GM21723 (cell line): ENCODE measurements around the gene PAK2.
"Not testable (repeated sequence)": the region's sequence is repeated elsewhere in the genome, so short reads cannot be mapped to it uniquely, and the experiment has no call there.

ENCODE experiments used
- ATAC-seq: cut with Tn5 transposase; IDR thresholded peaks from one replicate; pipeline ENCODE4 v1.9.1; 2021; ENCODE audit warnings: mild to moderate bottlenecking, moderate library complexity; ENCODE audit not compliant: unreplicated experiment

PAK2 gene

GRCh38 chr3:196842567-196843434, 103.1 kb downstream of the PAK2 start:
- ATAC-seq = no peak

DNA sequence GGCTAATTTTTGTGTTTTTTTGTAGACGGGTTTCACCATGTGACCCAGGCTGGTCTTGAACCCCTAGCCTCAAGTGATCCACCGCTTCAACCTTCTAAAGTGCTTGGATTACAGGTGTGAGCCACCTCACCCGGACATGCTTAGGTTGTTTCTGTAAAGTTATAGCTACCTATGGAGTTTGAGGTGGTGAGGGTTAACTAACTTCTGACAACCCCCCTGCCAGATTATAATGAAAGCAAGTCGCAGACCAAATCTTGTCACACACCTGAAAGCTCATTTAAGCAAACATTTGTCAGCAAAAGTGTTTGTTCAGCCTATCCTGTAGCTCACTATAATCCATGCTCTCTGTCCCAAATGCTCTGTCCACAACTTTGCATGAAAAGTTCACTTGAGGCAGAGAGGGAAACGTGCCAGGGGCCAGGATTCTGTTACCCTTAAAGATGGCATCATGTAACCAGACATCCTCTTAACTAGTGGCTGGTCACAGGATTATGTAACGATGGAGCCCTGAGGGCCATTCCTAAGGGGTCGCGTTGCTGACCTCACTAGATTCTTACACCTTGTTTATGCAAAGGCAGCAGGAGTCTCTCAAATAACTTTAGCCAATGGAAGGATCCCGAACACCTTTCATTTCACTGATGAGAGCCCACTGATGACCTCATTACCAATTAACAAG, 103.9 kb downstream of the PAK2 start:
- ATAC-seq = no peak

DNA sequence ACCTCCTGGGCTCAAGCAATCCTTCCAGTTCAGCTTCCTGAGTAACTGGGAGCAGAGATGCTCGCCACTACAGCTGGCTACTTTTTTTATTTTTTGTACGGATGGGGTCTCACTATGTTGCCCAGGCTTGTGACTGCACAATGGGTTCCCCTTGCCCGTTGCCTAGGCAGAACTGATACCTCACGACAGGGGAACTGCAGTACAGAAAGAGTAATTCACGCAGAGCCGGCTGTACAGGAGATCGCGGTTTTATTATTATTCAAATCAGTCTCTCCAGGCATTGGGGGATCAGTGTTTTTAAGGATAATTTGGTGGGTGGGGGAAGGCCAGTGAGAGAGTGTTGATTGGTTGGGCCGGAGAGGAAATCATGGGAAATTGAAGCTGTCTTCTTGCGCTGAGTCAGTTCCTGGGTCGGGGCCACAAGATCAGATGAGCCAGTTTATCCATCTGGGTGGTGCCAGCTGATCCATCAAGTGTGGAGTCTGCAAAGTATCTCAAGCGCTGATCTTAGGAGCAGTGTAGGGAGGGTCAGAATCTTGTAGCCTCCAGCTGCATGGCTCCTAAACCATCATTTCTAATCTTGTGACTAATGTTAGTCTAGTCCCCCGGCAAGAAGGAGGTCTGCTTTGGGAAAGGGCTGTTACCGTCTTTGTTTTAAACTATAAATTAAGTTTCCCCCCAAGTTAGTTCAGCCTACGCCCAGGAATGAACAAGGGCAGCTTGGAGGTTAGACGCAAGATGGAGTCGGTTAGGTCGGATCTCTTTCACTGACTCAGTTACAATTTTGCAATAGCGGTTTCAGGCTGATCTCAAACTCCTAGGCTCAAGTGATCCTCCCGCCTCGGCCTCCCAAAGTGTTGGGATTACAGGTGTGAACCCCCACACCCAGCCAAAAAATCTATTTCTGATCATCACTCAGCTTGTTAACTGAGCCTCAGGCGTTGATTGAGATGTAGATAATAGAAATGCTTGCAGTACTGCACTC, 104.9 kb downstream of the PAK2 start:
- not testable (repeated sequence) for ATAC-seq

DNA sequence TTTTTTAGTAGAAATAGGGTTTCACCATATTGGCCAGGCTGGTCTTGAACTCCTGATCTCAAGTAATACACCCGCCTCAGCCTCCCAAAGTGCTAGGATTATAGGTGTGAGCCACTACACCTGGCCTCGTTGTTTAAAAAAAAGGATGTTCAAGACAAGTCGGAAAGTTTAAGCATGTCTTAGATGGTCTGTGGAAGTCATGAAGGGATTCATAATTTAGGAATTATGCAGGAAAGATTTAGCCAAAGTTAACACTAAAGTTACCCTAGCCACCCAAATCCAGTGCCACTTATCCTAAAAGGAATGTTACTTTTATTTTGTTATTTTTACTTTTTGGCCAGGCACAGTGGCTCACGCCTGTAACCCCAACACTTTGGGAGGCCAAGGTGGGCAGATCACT, 108.7 kb downstream of the PAK2 start:
- not testable (repeated sequence) for ATAC-seq

DNA sequence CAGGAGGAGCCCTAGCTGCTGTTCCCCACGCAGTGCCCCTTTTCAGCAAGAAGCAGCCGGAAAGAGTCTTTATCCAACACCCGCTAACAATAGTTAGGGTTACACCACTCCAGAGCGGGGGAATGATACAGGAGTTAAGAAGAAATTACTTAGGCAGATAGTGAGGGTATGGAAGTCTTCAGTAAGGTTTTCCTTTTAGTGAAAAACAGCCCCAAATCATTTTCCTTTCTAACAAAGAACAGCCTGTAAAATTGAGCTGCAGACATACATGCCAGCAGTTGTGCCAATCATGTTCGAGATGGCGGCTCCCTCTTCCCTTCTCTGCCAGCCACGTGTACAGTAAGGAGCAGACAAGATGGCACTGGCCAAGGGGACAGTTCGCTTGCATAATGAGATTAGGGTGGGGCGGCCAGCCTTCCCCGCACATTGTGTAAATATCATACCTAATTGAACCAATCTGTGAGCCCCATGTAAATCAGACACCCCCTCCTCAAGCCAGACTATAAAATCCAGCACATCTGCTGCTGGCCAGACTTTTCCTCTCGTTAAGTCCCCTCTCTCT, 109.6 kb downstream of the PAK2 start:
- ATAC-seq = no peak

DNA sequence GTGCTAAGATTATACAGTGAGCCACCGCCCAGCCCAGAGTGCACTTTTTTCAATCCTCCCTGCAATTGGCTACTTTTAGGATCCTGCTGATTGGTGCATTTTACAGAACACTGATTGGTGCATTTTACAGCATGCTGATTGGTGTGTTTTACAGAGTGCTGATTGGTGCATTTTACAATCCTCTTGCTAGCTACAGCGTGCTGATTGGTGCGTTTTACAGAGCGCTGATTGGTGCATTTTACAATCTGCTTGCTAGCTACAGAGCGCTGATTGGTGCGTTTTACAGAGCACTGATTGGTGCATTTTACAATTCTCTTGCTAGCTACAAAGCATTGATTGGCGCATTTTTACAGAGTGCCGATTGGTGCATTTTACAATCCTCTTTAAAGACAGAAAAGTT, 123.3 kb downstream of the PAK2 start:
- not testable (repeated sequence) for ATAC-seq

DNA sequence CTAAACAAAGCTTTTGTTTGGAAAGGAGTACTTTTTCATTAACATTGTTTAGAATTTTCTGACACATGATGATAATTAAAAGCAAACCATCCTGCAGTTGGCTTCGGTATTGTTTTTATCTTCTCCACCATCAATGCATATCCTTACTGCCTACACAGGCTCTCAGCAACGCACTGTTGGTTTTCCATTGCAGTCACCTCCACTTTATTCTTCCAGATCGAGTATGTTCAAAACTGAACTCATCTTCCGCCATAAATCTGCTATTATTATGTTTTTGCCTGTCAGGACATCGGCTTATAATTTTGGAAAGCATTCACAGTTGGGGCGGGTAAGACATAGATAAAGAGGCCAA, 127.5 kb downstream of the PAK2 start:
- no peak for ATAC-seq

GRCh38 chr3:196867507-196868296, 128.0 kb downstream of the PAK2 start, which contains the start of gene SENP5:
SENP5 (plus strand) TSS chr3:196867920; CDS start chr3:196885182, 17,262 bp downstream.
- ATAC-seq = peak; percentile 88

GRCh38 chr3:196868297-196868661, 128.6 kb downstream of the PAK2 start:
- ATAC-seq = peak; percentile 39

- ATAC-seq = no peak
These were observed 132.7 kb downstream of the PAK2 start for GRCh38 chr3:196872316-196872715.

DNA sequence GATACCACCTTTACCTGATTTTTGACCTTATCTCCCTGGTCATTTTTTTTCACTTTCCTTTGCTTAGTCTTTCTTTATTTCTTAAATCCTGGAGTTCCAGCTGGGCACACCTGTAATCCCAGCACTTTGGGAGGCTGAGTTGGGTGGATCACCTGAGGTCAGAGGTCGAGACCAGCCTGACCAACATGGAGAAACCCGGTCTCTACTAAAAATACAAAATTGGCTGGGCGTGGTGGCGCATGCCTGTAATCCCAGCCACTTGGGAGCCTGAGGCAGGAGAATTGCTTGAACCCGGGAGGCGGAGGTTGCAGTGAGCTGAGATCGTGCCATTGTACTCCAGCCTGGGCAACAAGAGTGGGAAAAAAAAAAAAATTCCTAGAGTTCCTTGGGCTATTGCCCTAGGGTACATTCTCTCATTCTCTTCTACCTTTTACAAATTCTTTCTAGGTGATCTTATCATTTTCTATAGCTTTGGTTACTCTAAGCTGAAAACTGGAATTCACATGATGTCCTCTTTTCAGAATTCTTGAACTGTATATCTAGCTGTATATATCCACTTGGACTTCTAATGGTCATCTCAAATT, 134.9 kb downstream of the PAK2 start:
- ATAC-seq = not testable (repeated sequence)

DNA sequence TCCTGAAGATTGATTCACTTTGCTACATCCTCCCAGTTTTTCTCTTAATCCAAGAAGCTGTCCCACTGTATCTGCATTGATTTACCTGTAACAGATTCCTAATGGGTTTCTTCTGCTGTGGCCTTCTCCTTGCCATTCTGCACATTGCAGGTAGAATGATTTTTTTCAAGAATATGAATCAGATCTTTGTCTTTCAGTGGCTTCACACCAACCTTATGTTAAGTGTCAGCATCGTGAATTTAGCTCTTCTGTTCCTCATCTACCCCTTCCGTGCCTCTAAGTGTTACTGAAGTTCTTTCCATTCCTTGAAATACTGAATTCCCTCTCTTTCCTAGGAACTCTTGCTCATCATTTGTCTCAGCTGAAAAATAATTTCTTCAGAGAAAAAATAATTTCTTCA, 135.6 kb downstream of the PAK2 start:
- no peak for ATAC-seq
